H1 (cell line): ENCODE data around the gene KLF7. TPM values are rescaled to one million over a fixed set of nuclear protein-coding genes. Genes with fewer than 3 reads are reported as not detected.

Experiments
- JUN ChIP-seq: IDR thresholded peaks from 2 replicates; pipeline ENCODE4 v1.6.1; 2011; ENCODE audit warnings: low read depth, mild to moderate bottlenecking, improper control_type of control experiment, low read length
- RXRA ChIP-seq: IDR thresholded peaks from 2 replicates; pipeline ENCODE4 v1.6.1; 2011; ENCODE audit warnings: low read depth, mild to moderate bottlenecking, low read length, moderate library complexity; ENCODE audit not compliant: insufficient read depth
- SAP30 ChIP-seq: fragments of 300-600 bp; sonication (generic); IDR thresholded peaks from 2 replicates; pipeline ENCODE4 v1.7.1; 2012; ENCODE audit warnings: low read length, moderate library complexity, mild to moderate bottlenecking, inconsistent platforms; ENCODE audit not compliant: insufficient read depth, insufficient replicate concordance
- polyA plus RNA-seq, 7 experiments: library from polyadenylated mRNA; depleted of rRNA in 3 of 7; stranded (reverse) in 5 of 7; unstranded in 2 of 7; fragments of >200 nt in 5 of 7; fragments of 200-250 nt in 2 of 7; gene quantifications; 1 replicate in 5 of 7; 2 replicates in 1 of 7; 4 replicates in 1 of 7; pipeline versions ENCODE4 v1.2.1 to v1.2.3, GENCODE V29; 2011 to 2013; ENCODE audit warnings: missing spikeins in 2 of 7, mixed read lengths in 2 of 7
- total RNA-seq: library from RNA; stranded (reverse); fragmentation: NEBNext Ultra II Directional; extraction: Animal tissue kit (Norgen Biotek cat#: 25700); gene quantifications from 2 replicates; pipeline ENCODE4 v1.2.1, GENCODE V29; 2021

Gene KLF7
- total and polyA plus RNA-seq, 2 of the 8 experiments (the other 6 are each of a cell fraction or from before 2014, with no cell fraction given), result 9.6 to 23.3 TPM

GRCh38 chr2:207126724-207127308 lies 38.9 kb downstream of the KLF7 start (continued):
- no peak for TF ChIP-seq SAP30
- no peak for TF ChIP-seq JUN
- no peak for TF ChIP-seq RXRA
- TF ChIP-seq, all 59 proteins: peak for 0
